C1 segment of cervical spinal cord (tissue), 14 donors: ENCODE measurements around the gene SCARB2.

Experiments
- DNase-seq, 14 donors: peaks; one replicate each; lab custom pipeline; 2025; lab: John Stamatoyannopoulos, UW

Gene SCARB2

GRCh38 chr4:76155979-76156378, 57.6 kb downstream of the SCARB2 start:
- no peak for DNase-seq

GRCh38 chr4:76153356-76153755, 60.3 kb downstream of the SCARB2 start:
- DNase-seq = no peak

GRCh38 chr4:76148142-76148865, 65.3 kb downstream of the SCARB2 start, which contains the start of gene NUP54:
NUP54 (minus strand) TSS chr4:76148397; CDS start chr4:76148374, 23 bp downstream.
- DNase-seq = peak; percentile 69 to 94 (median 89)

- DNase-seq = peak in 3 of 14 donors; percentile 39 to 75 (median 66)
These were observed 66.0 kb downstream of the SCARB2 start for GRCh38 chr4:76147454-76148141.

- DNase-seq = no peak
These were observed 69.1 kb downstream of the SCARB2 start for GRCh38 chr4:76144546-76144945.

GRCh38 chr4:76141241-76141640, 72.4 kb downstream of the SCARB2 start:
- DNase-seq = no peak

- DNase-seq = no peak
These were observed 85.9 kb downstream of the SCARB2 start for GRCh38 chr4:76127754-76128153.

GRCh38 chr4:76125816-76126215, 87.8 kb downstream of the SCARB2 start:
- DNase-seq = no peak

GRCh38 chr4:76120199-76120598, 93.4 kb downstream of the SCARB2 start:
- no peak for DNase-seq

GRCh38 chr4:76117536-76117935, 96.1 kb downstream of the SCARB2 start:
- no peak for DNase-seq

- no peak for DNase-seq
These were observed 96.8 kb downstream of the SCARB2 start for GRCh38 chr4:76116821-76117220.
